GM12878 (cell line): Measurements from ENCODE around the gene COL1A2. TPM values are rescaled to one million over a fixed set of nuclear protein-coding genes. Genes with fewer than 3 reads are reported as not detected.

Experiments used
- ATAC-seq: fragments of 200-7000 bp; cut with Tn5 transposase; 3 replicates; pipeline ENCODE4 v1.9.1; 2020; ENCODE audit warnings: mild to moderate bottlenecking, moderate library complexity
- BruUV-seq: library from RNA; stranded (reverse); fragments of 400-500 nt; replicated peaks from 2 replicates; lab custom pipeline; 2021; lab: Mats Ljungman, UMichigan
- CTCF ChIA-PET: fragments of 300-600 bp; sonication (Branson Sonifier 250); formaldehyde crosslinking; extraction: SDS; loops from one replicate; lab custom pipeline; 2021; ENCODE audit warnings: inconsistent platforms; lab: Yijun Ruan, JAX
- POLR2A ChIA-PET: fragments of 350-600 bp; formaldehyde crosslinking; extraction: SDS; loops from one replicate; lab custom pipeline; 2021; ENCODE audit warnings: inconsistent platforms; lab: Charles Lee
- RAD21 ChIA-PET: fragments of 300-600 bp; sonication (Branson Sonifier 250); formaldehyde crosslinking; loops from one replicate; lab custom pipeline; 2023; ENCODE audit warnings: antibody characterized with exemption; ENCODE audit not compliant: unreplicated experiment; lab: Charles Lee
- SMC1A ChIA-PET: fragments of 300-600 bp; sonication (Branson Sonifier 250); formaldehyde crosslinking; loops from one replicate; lab custom pipeline; 2023; ENCODE audit not compliant: unreplicated experiment, uncharacterized antibody; lab: Charles Lee
- DNase-seq: peaks from one replicate; pipeline ENCODE4 v3.0.0-alpha.2; 2011; ENCODE audit warnings: low read depth, low spot score
- FAIRE-seq: peaks from 3 replicates; lab custom pipeline; 2011; peaks lifted over from hg19 to GRCh38; lab: Jason Lieb, UNC
- H2AFZ ChIP-seq: 2 replicates; pipeline ENCODE4 v1.6.0; 2011; ENCODE audit warnings: low read depth, low read length, control low read depth; ENCODE audit not compliant: control insufficient read depth
- H3K27ac ChIP-seq: 2 replicates; pipeline ENCODE4 v1.5.1; 2011; ENCODE audit warnings: control low read depth; ENCODE audit not compliant: control insufficient read depth, insufficient read depth
- H3K27me3 ChIP-seq, 2 experiments: replicated peaks in 1 of 2; 2 replicates each; pipeline versions ENCODE4 v1.6.0 to v1.6.1; 2011; ENCODE audit warnings: low read length in 1 of 2; ENCODE audit not compliant: control insufficient read depth in 2 of 2, insufficient read depth in 2 of 2
- H3K36me3 ChIP-seq, 2 experiments: 2 replicates each; pipeline ENCODE4 v1.5.1; 2011; ENCODE audit warnings: low read length in 1 of 2; ENCODE audit not compliant: control insufficient read depth in 2 of 2, insufficient read depth in 2 of 2
- H3K4me1 ChIP-seq: 2 replicates; pipeline ENCODE4 v1.6.1; 2011; ENCODE audit warnings: mild to moderate bottlenecking, low read length, moderate library complexity, mixed read lengths; ENCODE audit not compliant: control insufficient read depth, insufficient read depth
- H3K4me2 ChIP-seq: 2 replicates; pipeline ENCODE4 v1.6.0; 2011; ENCODE audit warnings: control low read depth; ENCODE audit not compliant: control insufficient read depth, insufficient read depth
- H3K4me3 ChIP-seq: fragments of 200-600 bp; sonication (generic); 2 replicates; pipeline ENCODE4 v1.5.1; 2016
- H3K79me2 ChIP-seq: 2 replicates; pipeline ENCODE4 v1.6.0; 2011; ENCODE audit warnings: low read length; ENCODE audit not compliant: control insufficient read depth, insufficient read depth
- H3K9ac ChIP-seq: 2 replicates; pipeline ENCODE4 v1.8.0; 2011; ENCODE audit warnings: low read length, control low read depth, mixed read lengths; ENCODE audit not compliant: control insufficient read depth, insufficient read depth
- H3K9me3 ChIP-seq: replicated peaks from 3 replicates; pipeline ENCODE4 v1.5.1; 2011; ENCODE audit warnings: mild to moderate bottlenecking, low read length; ENCODE audit not compliant: control insufficient read depth, insufficient read depth
- H4K20me1 ChIP-seq: 2 replicates; pipeline ENCODE4 v1.6.0; 2011; ENCODE audit not compliant: control insufficient read depth, insufficient read depth
- CREM ChIP-seq: IDR thresholded peaks from 2 replicates; pipeline ENCODE4 v1.6.1; 2014; ENCODE audit warnings: antibody characterized with exemption, low read depth
- FOXK2 ChIP-seq: fragments of 450-650 bp; IDR thresholded peaks from 2 replicates; pipeline ENCODE4 v1.6.1; 2017; ENCODE audit warnings: mild to moderate bottlenecking, moderate library complexity
- HCFC1 ChIP-seq: fragments of 150-350 bp; IDR thresholded peaks from 2 replicates; pipeline ENCODE4 v1.6.1; 2014; ENCODE audit warnings: low read length
- IRF3 ChIP-seq: fragments of 450-650 bp; IDR thresholded peaks from 2 replicates; pipeline ENCODE4 v1.6.1; 2014; ENCODE audit warnings: mild to moderate bottlenecking
- NR2C1 ChIP-seq: fragments of 450-650 bp; IDR thresholded peaks from 2 replicates; pipeline ENCODE4 v1.6.1; 2017; ENCODE audit warnings: antibody characterized with exemption, mild to moderate bottlenecking, moderate library complexity
- RB1 ChIP-seq: fragments of 450-650 bp; formaldehyde crosslinking; IDR thresholded peaks from 2 replicates; pipeline ENCODE4 v1.6.1; 2017; ENCODE audit warnings: mild to moderate bottlenecking, borderline replicate concordance
- RCOR1 ChIP-seq: conservative IDR thresholded peaks from 2 replicates; pipeline ENCODE4 v1.6.1; 2012; ENCODE audit warnings: low read depth, low read length, improper control_type of control experiment
- SIX5 ChIP-seq: IDR thresholded peaks from 2 replicates; pipeline ENCODE4 v1.6.1; 2011; ENCODE audit warnings: mild to moderate bottlenecking, low read depth, low read length, moderate library complexity; ENCODE audit not compliant: severe bottlenecking
- SP1 ChIP-seq: IDR thresholded peaks from one replicate; pipeline ENCODE4 v1.6.1; 2011; ENCODE audit warnings: low read depth, low read length
- STAT3 ChIP-seq: IDR thresholded peaks from 2 replicates; pipeline ENCODE4 v1.6.1; 2011; ENCODE audit warnings: low read depth, low read length, improper control_type of control experiment
- SUPT20H ChIP-seq: IDR thresholded peaks from 2 replicates; pipeline ENCODE4 v1.6.1; 2011; ENCODE audit warnings: low read depth, mild to moderate bottlenecking, low read length, moderate library complexity, borderline replicate concordance; ENCODE audit not compliant: control insufficient read depth
- TARDBP ChIP-seq: IDR thresholded peaks from 2 replicates; pipeline ENCODE4 v1.6.1; 2016; ENCODE audit warnings: borderline replicate concordance
- TCF7 ChIP-seq: IDR thresholded peaks from 2 replicates; pipeline ENCODE4 v1.6.1; 2014; ENCODE audit warnings: antibody characterized with exemption, borderline replicate concordance
- YBX1 ChIP-seq: fragments of 450-650 bp; IDR thresholded peaks from 2 replicates; pipeline ENCODE4 v1.6.1; 2016; ENCODE audit warnings: antibody characterized with exemption
- ZNF217 ChIP-seq: fragments of 450-650 bp; IDR thresholded peaks from 2 replicates; pipeline ENCODE4 v1.6.1; 2017; ENCODE audit warnings: antibody characterized with exemption, mild to moderate bottlenecking
- WGBS: methylation state at CpG from one replicate; pipeline ENCODE4 v1.1.6; 2016; ENCODE audit warnings: low lambda C conversion rate; ENCODE audit not compliant: insufficient replicate concordance, insufficient coverage; ENCODE audit errors: missing lambda C conversion rate; 5-methylcytosine and 5-hydroxymethylcytosine counted together
- in situ Hi-C: fragments of 300-500 bp; cut with MboI; formaldehyde crosslinking; loops from 9 replicates; pipeline ENCODE4 v1.14.3; 2018; ENCODE audit warnings: mixed read lengths
- intact Hi-C: fragments of 100-400 bp; cut with micrococcal nuclease; formaldehyde crosslinking; loops from one replicate; pipeline ENCODE4 v1.14.2; 2022; ENCODE audit not compliant: unreplicated experiment
- polyA plus RNA-seq, 11 experiments: library from polyadenylated mRNA; depleted of rRNA in 4 of 11; unstranded in 6 of 11; stranded (reverse) in 5 of 11; fragments of >200 nt; fragmentation: Nextera tagmentation in 4 of 11; fragmentation: Illumina TruSeq in 1 of 11; extraction: Ambion mirVana in 4 of 11; extraction: Trizol in 1 of 11; gene quantifications; 1 replicate in 1 of 11; 2 replicates in 10 of 11; pipeline versions ENCODE4 v1.2.1 to v1.2.3, GENCODE V29; 2011 to 2016; ENCODE audit warnings: inconsistent platforms in 2 of 11, missing spikeins in 2 of 11, low read depth in 1 of 11
- total RNA-seq, 4 experiments: library from RNA; depleted of rRNA in 3 of 4; stranded (reverse); fragments of >200 nt in 3 of 4; fragmentation: Illumina TruSeq in 1 of 4; extraction: Trizol in 1 of 4; gene quantifications; 2 replicates each; pipeline versions ENCODE4 v1.2.1 to v1.2.3, GENCODE V29; 2013 to 2021

Gene COL1A2
- total and polyA plus RNA-seq, 10 of the 15 experiments (the other 5 are each of a cell fraction or from before 2014, with no cell fraction given) = 0.03 to 2.5 (median 0.76) TPM; not detected in 4

- Histone ChIP-seq H3K36me3 (no peaks in the 10 kb centered on the region), H3K9ac (no peak overlapping the region), H3K27ac (no peak overlapping the region), H3K4me3 (no peak overlapping the region), H3K4me1 (no peaks in the 10 kb centered on the region), H3K27me3 (peaks cover 0 to 2% of the 10 kb centered on the region in 2 experiments; a peak in 1 of 4 replicates), H3K79me2 (no peaks in the 10 kb centered on the region), H3K4me2 (no peak overlapping the region), H2AFZ (no peak overlapping the region), H4K20me1 (no peaks in the 10 kb centered on the region), H3K9me3 (no peaks in the 10 kb centered on the region)
- 0% methylated on average over 1 of the region's 1 CpG for WGBS
- ChIA-PET RAD21 (no interaction called here), CTCF (no interaction called here), POLR2A (no interaction called here), SMC1A (no interaction called here)
- DNase-seq (no peak), ATAC-seq (no peak), FAIRE-seq (no peak)
- intact Hi-C loops = no loop called here
- TF ChIP-seq YBX1 = no peak
- TF ChIP-seq SIX5 = no peak
- TF ChIP-seq ZNF217 = no peak
- TF ChIP-seq TCF7 = no peak
- TF ChIP-seq SP1 = no peak
- TF ChIP-seq RCOR1 = no peak
- TF ChIP-seq IRF3 = no peak
- no peak for TF ChIP-seq SUPT20H
- no peak for TF ChIP-seq CREM
- no peak for TF ChIP-seq NR2C1
- TF ChIP-seq STAT3 = no peak
- TF ChIP-seq RB1 = no peak
- no peak for TF ChIP-seq FOXK2
- no peak for TF ChIP-seq TARDBP
- no peak for TF ChIP-seq HCFC1
- in situ Hi-C loops = no loop called here
- no TSS peak for BruUV-seq
These were observed 27.4 kb downstream of the COL1A2 start for GRCh38 chr7:94422136-94422535.
